ENCODE data around the gene BCAM.
"Not testable (repeated sequence)": the region's sequence is repeated elsewhere in the genome, so short reads cannot be mapped to it uniquely, and the experiment has no call there.

BCAM gene, protein sequence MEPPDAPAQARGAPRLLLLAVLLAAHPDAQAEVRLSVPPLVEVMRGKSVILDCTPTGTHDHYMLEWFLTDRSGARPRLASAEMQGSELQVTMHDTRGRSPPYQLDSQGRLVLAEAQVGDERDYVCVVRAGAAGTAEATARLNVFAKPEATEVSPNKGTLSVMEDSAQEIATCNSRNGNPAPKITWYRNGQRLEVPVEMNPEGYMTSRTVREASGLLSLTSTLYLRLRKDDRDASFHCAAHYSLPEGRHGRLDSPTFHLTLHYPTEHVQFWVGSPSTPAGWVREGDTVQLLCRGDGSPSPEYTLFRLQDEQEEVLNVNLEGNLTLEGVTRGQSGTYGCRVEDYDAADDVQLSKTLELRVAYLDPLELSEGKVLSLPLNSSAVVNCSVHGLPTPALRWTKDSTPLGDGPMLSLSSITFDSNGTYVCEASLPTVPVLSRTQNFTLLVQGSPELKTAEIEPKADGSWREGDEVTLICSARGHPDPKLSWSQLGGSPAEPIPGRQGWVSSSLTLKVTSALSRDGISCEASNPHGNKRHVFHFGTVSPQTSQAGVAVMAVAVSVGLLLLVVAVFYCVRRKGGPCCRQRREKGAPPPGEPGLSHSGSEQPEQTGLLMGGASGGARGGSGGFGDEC

GRCh38 chr19:44808463-44809371 is at the start of gene BCAM:
TSS of gene BCAM (plus strand) at chr19:44809103. CDS start at chr19:44809125, 22 bp downstream.
- no peak for DNase-seq (ENCODE audit: low read depth, low spot score)

- no peak for DNase-seq (ENCODE audit: low read depth, low spot score)
Measured at GRCh38 chr19:44762038-44762437, 46.9 kb upstream of the BCAM start.

DNA sequence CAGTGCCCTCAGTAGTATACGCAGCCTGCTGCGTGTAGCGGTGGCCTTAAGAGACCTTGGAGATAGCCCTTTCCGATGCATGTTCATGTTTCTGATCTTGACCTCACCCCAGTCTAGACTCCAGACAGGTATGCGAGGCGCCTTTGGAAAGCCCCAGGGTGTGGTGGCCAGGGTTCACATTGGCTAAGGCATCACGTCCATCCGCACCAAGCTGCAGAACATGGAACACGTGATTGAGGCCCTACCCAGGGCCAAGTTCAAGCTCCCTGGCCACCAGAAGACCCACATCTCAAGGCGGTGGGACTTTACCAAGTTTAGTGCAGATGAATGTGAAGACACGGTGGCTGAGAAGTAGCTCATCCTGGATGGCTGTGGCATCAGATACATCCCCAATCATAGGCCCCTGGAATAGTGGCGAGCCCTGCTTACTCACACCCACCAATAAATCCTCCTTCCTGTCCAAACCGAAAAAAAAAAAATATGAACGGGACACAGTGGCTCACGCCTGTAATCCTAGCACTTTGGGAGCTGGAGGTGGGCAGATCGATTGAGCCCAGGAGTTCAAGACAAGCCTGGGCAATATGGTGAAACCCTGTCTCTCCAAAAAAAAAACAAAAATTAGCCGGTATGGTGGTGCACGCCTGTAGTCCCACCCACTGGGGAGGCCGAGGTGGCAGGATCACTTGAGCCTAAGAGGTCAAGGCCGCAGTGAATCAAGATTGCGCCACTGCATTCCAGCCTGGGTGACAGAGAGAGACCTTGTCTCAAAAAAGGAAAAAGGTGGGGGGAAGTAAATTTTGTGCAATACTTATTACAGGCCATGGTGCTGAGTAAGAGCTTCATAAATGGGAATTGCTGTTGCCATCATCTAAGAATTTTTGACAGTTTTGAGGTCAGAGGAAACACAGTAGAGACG is 43.6 kb upstream of the BCAM start:
- no peak for DNase-seq (ENCODE audit: low read depth, low spot score)

- no peak for DNase-seq (ENCODE audit: low read depth, low spot score)
Measured at GRCh38 chr19:44765949-44766335, 43.0 kb upstream of the BCAM start.

DNA sequence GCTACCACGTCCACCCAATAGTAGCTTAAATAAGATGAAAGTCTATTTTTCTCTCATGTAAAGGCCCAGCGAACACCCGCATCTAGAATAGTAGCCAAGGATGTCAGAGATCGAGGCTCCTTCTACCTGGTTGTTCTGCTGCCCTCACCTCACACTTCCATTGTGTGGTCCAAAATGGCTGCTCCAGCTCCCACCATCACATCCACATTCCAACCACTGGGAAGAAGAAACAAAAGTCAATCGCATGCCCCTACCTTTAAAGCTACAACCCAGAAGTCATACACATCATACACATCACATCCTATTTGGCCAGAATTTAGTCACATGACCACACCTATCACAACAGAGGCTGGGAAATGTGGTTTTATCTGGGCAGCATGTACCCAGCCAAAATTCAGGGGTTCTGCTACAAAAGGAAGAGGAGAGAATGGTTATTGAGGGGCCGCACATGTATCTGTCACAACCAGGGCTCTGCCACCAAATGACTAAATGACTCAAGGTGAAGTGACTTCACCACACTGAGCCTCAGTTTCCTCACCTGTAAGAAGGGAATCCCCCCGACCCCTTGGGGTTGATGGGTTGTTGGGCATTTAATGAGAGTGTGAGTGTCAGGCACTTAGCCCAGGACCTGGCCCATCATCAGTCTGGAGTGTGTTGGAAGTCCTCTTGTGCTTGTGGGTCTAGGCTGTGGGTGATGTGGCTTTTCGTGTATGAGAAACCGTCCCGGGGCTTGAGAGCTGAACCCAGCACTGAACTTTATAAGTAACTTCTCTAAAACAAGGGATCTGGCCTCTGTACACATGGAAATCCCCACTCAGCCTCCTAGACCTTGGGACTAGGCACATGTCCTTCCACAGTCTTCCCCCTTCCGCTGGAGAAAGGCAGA is 41.4 kb upstream of the BCAM start:
- no peak for DNase-seq (ENCODE audit: low read depth, low spot score)

- peak; percentile 67 for DNase-seq (ENCODE audit: low read depth, low spot score)
Measured at GRCh38 chr19:44770550-44771257, 38.2 kb upstream of the BCAM start.

DNA sequence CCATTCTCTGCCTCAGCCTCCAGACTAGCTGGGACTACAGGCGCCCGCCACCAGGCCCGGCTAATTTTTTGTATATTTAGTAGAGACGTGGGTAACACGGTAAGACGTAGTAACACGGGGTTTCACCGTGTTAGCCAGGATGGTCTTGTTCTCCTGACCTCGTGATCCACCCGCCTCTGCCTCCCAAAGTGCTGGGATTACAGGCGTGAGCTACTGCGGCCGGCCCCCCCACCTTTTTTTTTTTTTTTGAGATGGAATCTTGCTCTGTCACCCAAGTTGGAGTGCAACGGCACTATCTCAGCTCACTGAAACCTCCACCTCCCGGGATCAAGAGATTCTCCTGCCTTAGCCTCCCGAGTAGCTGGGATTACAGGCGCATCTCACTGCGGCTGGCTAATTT is 36.8 kb upstream of the BCAM start:
- DNase-seq (ENCODE audit: low read depth, low spot score): not testable (repeated sequence)

GRCh38 chr19:44772959-44773358 is 35.9 kb upstream of the BCAM start:
- DNase-seq (ENCODE audit: low read depth, low spot score): no peak

GRCh38 chr19:44775676-44776240 is 33.1 kb upstream of the BCAM start:
- DNase-seq (ENCODE audit: low read depth, low spot score): no peak

DNA sequence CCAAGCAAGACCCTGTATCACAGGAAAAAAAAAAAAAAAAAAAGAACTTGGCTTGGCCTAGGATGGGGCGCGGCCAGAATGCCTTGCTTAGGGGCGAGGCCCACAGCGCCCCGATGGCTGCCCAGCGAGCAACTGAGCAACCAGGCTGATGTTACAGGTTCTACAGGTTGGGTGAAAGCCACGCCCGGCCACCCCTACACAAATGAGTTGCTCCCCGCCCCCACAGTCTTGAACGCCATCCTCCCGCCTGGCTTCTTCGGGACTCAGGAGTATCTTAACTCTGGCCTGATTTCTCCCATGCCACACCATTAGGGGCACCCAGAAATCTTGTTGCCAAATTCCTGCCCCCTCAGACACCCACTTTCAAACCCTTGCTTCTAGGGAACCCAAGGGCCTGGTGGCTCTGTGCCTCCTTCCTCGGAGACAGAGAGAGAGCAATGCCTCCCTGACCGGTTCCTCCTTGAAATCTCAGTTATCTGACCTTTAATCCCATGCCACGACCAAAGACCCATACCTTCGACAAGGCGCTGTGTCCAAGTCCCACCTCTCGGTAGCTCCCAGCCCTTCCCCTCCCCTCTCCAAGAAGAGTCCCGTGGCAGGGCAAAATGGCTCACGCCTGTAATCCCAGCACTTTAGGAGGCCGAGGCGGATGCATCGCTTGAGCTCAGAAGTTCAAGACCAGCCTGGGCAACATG is 32.4 kb upstream of the BCAM start:
- no peak for DNase-seq (ENCODE audit: low read depth, low spot score)

GRCh38 chr19:44777715-44778347 is 31.1 kb upstream of the BCAM start, which contains the start of gene CBLC:
TSS of gene CBLC (plus strand) at chr19:44777890. CDS start at chr19:44777932, 42 bp downstream.
- no peak for DNase-seq (ENCODE audit: low read depth, low spot score)

- no peak for DNase-seq (ENCODE audit: low read depth, low spot score)
Measured at GRCh38 chr19:44779150-44779549, 29.8 kb upstream of the BCAM start.

GRCh38 chr19:44781694-44782093 is 27.2 kb upstream of the BCAM start:
- DNase-seq (ENCODE audit: low read depth, low spot score): not testable (repeated sequence)

- no peak for DNase-seq (ENCODE audit: low read depth, low spot score)
Measured at GRCh38 chr19:44782729-44783128, 26.2 kb upstream of the BCAM start.

DNA sequence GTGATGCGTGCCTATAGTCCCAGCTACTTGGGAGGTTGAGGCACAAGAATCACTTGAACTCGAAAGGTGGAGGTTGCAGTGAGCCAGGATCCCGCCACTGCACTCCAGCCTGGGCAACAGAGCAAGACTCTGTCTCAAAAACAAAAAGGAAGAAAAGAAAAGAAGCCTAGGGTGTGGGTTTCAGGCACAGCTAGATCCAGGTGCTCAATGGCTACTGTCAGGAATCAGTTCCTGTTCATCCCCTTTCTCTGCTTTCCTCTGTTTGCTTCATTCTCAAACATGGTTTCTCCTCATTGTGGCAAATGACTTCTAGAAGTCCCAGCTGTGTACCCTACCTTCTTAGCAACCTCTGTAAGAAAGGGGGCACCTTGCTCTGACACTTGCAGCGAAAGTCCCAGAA is 25.4 kb upstream of the BCAM start:
- DNase-seq (ENCODE audit: low read depth, low spot score): no peak

GRCh38 chr19:44785271-44785670 is 23.6 kb upstream of the BCAM start:
- no peak for DNase-seq (ENCODE audit: low read depth, low spot score)

DNA sequence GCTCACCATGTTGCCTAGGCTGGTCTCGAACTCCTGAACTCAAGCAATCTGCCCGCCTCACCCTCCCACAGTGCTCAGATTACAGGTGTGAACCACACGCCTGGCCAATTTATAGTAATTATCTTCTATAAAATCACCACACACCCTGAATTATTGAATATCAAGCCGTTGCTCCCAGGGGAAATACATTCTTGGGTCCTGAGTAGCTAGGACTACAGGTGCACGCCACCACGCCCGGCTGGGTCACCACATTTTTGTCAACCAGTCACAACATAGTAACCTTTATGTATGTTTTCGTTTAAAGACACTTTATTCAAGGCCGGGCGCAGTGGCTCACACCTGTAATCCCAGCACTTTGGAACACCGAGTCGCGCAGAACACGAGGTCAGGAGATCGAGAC is 22.9 kb upstream of the BCAM start:
- no peak for DNase-seq (ENCODE audit: low read depth, low spot score)

- no peak for DNase-seq (ENCODE audit: low read depth, low spot score)
Measured at GRCh38 chr19:44788971-44789370, 19.9 kb upstream of the BCAM start.

Data from brain pericyte (primary cell).